IMR-90 (cell line): ENCODE data around the gene TMEM229A. TPM values are rescaled to one million over a fixed set of nuclear protein-coding genes. Genes with fewer than 3 reads are reported as not detected.

Experiments used
- ATAC-seq: fragments of 200-7000 bp; cut with Tn5 transposase; 2 replicates; pipeline ENCODE4 v1.9.1; 2020; ENCODE audit warnings: low read depth, mild to moderate bottlenecking, moderate library complexity
- BruUV-seq: library from RNA; stranded (reverse); fragments of 400-500 nt; replicated peaks from 2 replicates; lab custom pipeline; 2021; lab: Mats Ljungman, UMichigan
- CTCF ChIA-PET: fragments of 300-600 bp; formaldehyde crosslinking; extraction: SDS; loops from one replicate; lab custom pipeline; 2021; ENCODE audit warnings: antibody characterized with exemption; lab: Yijun Ruan, JAX
- POLR2A ChIA-PET: fragments of 300-600 bp; sonication (Branson Sonifier 250); formaldehyde crosslinking; loops from one replicate; lab custom pipeline; 2022; ENCODE audit warnings: antibody characterized with exemption; ENCODE audit not compliant: unreplicated experiment; lab: Charles Lee
- DNase-seq: peaks from one replicate; pipeline ENCODE4 v3.0.0; 2013
- H2AFZ ChIP-seq: replicated peaks from 2 replicates; pipeline ENCODE3; 2013; ENCODE audit warnings: low read length, mild to moderate bottlenecking; ENCODE audit not compliant: poor library complexity
- H2AK5ac ChIP-seq: 2 replicates; pipeline ENCODE4 v1.6.1; 2013; ENCODE audit warnings: low read depth, low read length, inconsistent platforms
- H2AK9ac ChIP-seq: replicated peaks from 2 replicates; pipeline ENCODE3; 2013; ENCODE audit warnings: mild to moderate bottlenecking, low read depth, low read length, moderate library complexity; ENCODE audit not compliant: poor library complexity
- H2BK120ac ChIP-seq: 2 replicates; pipeline ENCODE4 v1.6.1; 2013; ENCODE audit warnings: low read depth, low read length, inconsistent platforms
- H2BK15ac ChIP-seq: 3 replicates; pipeline ENCODE4 v1.6.1; 2013; ENCODE audit warnings: low read depth, low read length, inconsistent platforms
- H2BK20ac ChIP-seq: 2 replicates; pipeline ENCODE4 v1.6.1; 2013; ENCODE audit warnings: low read depth, mild to moderate bottlenecking, inconsistent platforms, low read length, moderate library complexity
- H2BK5ac ChIP-seq: 2 replicates; pipeline ENCODE4 v1.6.1; 2013; ENCODE audit warnings: mild to moderate bottlenecking, low read depth, low read length, inconsistent platforms; ENCODE audit not compliant: poor library complexity, severe bottlenecking
- H3K14ac ChIP-seq: replicated peaks from 2 replicates; pipeline ENCODE4 v1.6.1; 2013; ENCODE audit warnings: low read depth, low read length, inconsistent platforms
- H3K18ac ChIP-seq: 2 replicates; pipeline ENCODE4 v1.6.1; 2013; ENCODE audit warnings: low read depth, low read length, control low read depth
- H3K23ac ChIP-seq: 2 replicates; pipeline ENCODE4 v1.6.1; 2013; ENCODE audit warnings: low read depth, low read length, inconsistent platforms
- H3K27ac ChIP-seq: 2 replicates; pipeline ENCODE4 v1.5.1; 2013; ENCODE audit warnings: mild to moderate bottlenecking, control low read depth, low read length; ENCODE audit not compliant: insufficient read depth
- H3K27me3 ChIP-seq: 2 replicates; pipeline ENCODE4 v1.6.1; 2013; ENCODE audit warnings: low read length; ENCODE audit not compliant: control insufficient read depth, insufficient read depth
- H3K36me3 ChIP-seq: 2 replicates; pipeline ENCODE4 v1.6.1; 2013; ENCODE audit warnings: low read length, mixed read lengths; ENCODE audit not compliant: control insufficient read depth, insufficient read depth
- H3K4ac ChIP-seq: 2 replicates; pipeline ENCODE4 v1.6.1; 2013; ENCODE audit warnings: low read depth, low read length, inconsistent platforms
- H3K4me1 ChIP-seq: 2 replicates; pipeline ENCODE4 v1.6.1; 2013; ENCODE audit warnings: low read length, mixed read lengths; ENCODE audit not compliant: control insufficient read depth, insufficient read depth
- H3K4me2 ChIP-seq: 2 replicates; pipeline ENCODE4 v1.6.1; 2013; ENCODE audit warnings: low read depth, mild to moderate bottlenecking, control low read depth, low read length, moderate library complexity
- H3K4me3 ChIP-seq: 2 replicates; pipeline ENCODE4 v1.5.1; 2013; ENCODE audit warnings: low read depth, mild to moderate bottlenecking, control low read depth, low read length, moderate library complexity; ENCODE audit not compliant: insufficient read depth
- H3K56ac ChIP-seq: 2 replicates; pipeline ENCODE4 v1.6.1; 2013; ENCODE audit warnings: low read length, inconsistent platforms; ENCODE audit not compliant: insufficient read depth; ENCODE audit errors: extremely low read depth
- H3K79me1 ChIP-seq, 2 experiments: 2 replicates each; pipeline ENCODE4 v1.6.1; 2013; ENCODE audit warnings: low read length in 2 of 2, inconsistent platforms in 1 of 2, low read depth in 1 of 2
- H3K9ac ChIP-seq: 2 replicates; pipeline ENCODE4 v1.6.1; 2013; ENCODE audit warnings: low read depth, low read length, control low read depth
- H3K9me1 ChIP-seq: 2 replicates; pipeline ENCODE4 v1.6.1; 2013; ENCODE audit warnings: low read length, inconsistent platforms; ENCODE audit not compliant: insufficient read depth
- H3K9me3 ChIP-seq: 2 replicates; pipeline ENCODE4 v1.6.1; 2013; ENCODE audit warnings: low read length; ENCODE audit not compliant: control insufficient read depth, insufficient read depth
- H4K20me1 ChIP-seq: 2 replicates; pipeline ENCODE4 v1.6.1; 2013; ENCODE audit warnings: low read length, inconsistent platforms; ENCODE audit not compliant: insufficient read depth
- H4K5ac ChIP-seq: 2 replicates; pipeline ENCODE4 v1.6.1; 2013; ENCODE audit warnings: mild to moderate bottlenecking, low read depth, low read length, control low read depth
- H4K8ac ChIP-seq, 2 experiments: 2 replicates each; pipeline ENCODE4 v1.6.1; 2013; ENCODE audit warnings: low read depth in 2 of 2, low read length in 2 of 2, control low read depth in 1 of 2, inconsistent platforms in 1 of 2
- H4K91ac ChIP-seq: 2 replicates; pipeline ENCODE4 v1.6.1; 2013; ENCODE audit warnings: low read depth, low read length, inconsistent platforms; ENCODE audit not compliant: insufficient read depth
- BHLHE40 ChIP-seq: fragments of 150-350 bp; IDR thresholded peaks from 2 replicates; pipeline ENCODE4 v1.6.1; 2016; ENCODE audit warnings: mild to moderate bottlenecking, low read depth, low read length
- CHD1 ChIP-seq: IDR thresholded peaks from 2 replicates; pipeline ENCODE4 v1.6.1; 2012; ENCODE audit warnings: low read depth, low read length, improper control_type of control experiment
- CTCF ChIP-seq: conservative IDR thresholded peaks from 2 replicates; pipeline ENCODE4 v1.5.1; 2012; ENCODE audit warnings: mild to moderate bottlenecking, low read depth, low read length, improper control_type of control experiment
- MAZ ChIP-seq: IDR thresholded peaks from 2 replicates; pipeline ENCODE4 v1.6.1; 2012; ENCODE audit warnings: low read depth, mild to moderate bottlenecking, low read length, improper control_type of control experiment, moderate library complexity, borderline replicate concordance
- MXI1 ChIP-seq: IDR thresholded peaks from 2 replicates; pipeline ENCODE4 v1.6.1; 2012; ENCODE audit warnings: low read depth, mild to moderate bottlenecking, low read length, moderate library complexity, borderline replicate concordance
- NFE2L2 ChIP-seq: fragments of 150-350 bp; IDR thresholded peaks from 2 replicates; pipeline ENCODE4 v1.6.1; 2016; ENCODE audit warnings: low read depth, mild to moderate bottlenecking, low read length
- POLR2A ChIP-seq: IDR thresholded peaks from 2 replicates; pipeline ENCODE4 v1.6.1; 2012; ENCODE audit warnings: mild to moderate bottlenecking, low read depth, low read length
- RAD21 ChIP-seq: IDR thresholded peaks from 2 replicates; pipeline ENCODE4 v1.6.1; 2012; ENCODE audit warnings: low read length, improper control_type of control experiment
- RFX5 ChIP-seq: IDR thresholded peaks from 2 replicates; pipeline ENCODE4 v1.8.0; 2012; ENCODE audit warnings: low read depth, mild to moderate bottlenecking, low read length, moderate library complexity
- WGBS, 2 experiments: methylation state at CpG; one replicate each; pipeline versions ENCODE4 v1.1.5 to v1.1.7; 2013; ENCODE audit warnings: missing lambda C conversion rate in 2 of 2; ENCODE audit not compliant: insufficient read length in 1 of 2; ENCODE audit errors: extremely low coverage in 2 of 2; 5-methylcytosine and 5-hydroxymethylcytosine counted together
- dilution Hi-C: fragments of 300-500 bp; cut with HindIII; formaldehyde crosslinking; loops from one replicate; pipeline ENCODE4 v1.14.3; 2018; ENCODE audit warnings: low sequenced_read_pairs; ENCODE audit not compliant: unreplicated experiment
- in situ Hi-C: fragments of 300-500 bp; cut with MboI; formaldehyde crosslinking; loops from 3 replicates; pipeline ENCODE4 v1.14.3; 2019; ENCODE audit warnings: low sequenced_read_pairs, inconsistent platforms, mixed read lengths
- intact Hi-C: fragments of 100-400 bp; cut with micrococcal nuclease; formaldehyde crosslinking; loops from 2 replicates; pipeline ENCODE4 v1.10.0; 2022
- polyA plus RNA-seq, 3 experiments: library from polyadenylated mRNA; depleted of rRNA; stranded (reverse); fragments of >200 nt; gene quantifications; 2 replicates each; pipeline ENCODE4 v1.2.3, GENCODE V29; 2012; ENCODE audit warnings: low replicate concordance in 1 of 3
- total RNA-seq: library from RNA; depleted of rRNA; stranded (reverse); fragments of >200 nt; gene quantifications from 2 replicates; pipeline ENCODE4 v1.2.3, GENCODE V29; 2012
- TF ChIP-seq, protein P1 (sequence below): fragments of 150-350 bp; IDR thresholded peaks from 2 replicates; pipeline ENCODE4 v1.6.1; 2016; ENCODE audit warnings: low read depth, mild to moderate bottlenecking, low read length, moderate library complexity, borderline replicate concordance
- TF ChIP-seq, protein P2 (sequence below): fragments of 150-350 bp; IDR thresholded peaks from 2 replicates; pipeline ENCODE4 v1.6.1; 2017; ENCODE audit warnings: mild to moderate bottlenecking, antibody characterized with exemption, low read length, low read depth

TMEM229A gene
- total and polyA plus RNA-seq, 2 of the 4 experiments (the other 2 are of a cell fraction): not detected

DNA sequence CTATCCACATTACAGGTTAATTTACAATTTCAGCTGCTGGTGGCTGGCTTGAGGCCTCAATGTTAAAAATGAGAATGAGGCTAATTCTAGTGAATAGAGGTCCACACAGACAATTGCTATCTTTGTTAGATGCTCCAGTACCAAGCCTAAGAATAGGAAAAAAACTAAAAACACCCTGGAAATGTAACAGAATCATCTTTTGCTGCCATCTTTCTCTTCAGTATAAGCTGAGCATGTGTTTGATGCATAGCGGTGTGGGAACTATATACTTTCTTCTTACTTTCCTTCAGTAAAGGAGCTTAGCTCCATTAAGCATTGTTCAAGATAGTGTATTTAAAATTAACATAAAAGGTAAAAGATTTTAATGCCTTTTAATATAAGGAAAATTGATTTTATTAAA lies 5.6 kb downstream of the TMEM229A start:
- H3K27ac ChIP-seq: no peak overlapping the region
- H3K23ac ChIP-seq: no peak overlapping the region
- H4K91ac ChIP-seq: no peak overlapping the region
- H3K9ac ChIP-seq: no peak overlapping the region
- H3K9me3 ChIP-seq: no peaks in the 10 kb centered on the region
- H2AFZ ChIP-seq: no peak overlapping the region
- no peak overlapping the region for H2BK20ac ChIP-seq
- no peak overlapping the region for H3K4me2 ChIP-seq
- no peak overlapping the region for H3K4ac ChIP-seq
- CTCF ChIA-PET: interaction anchor here (0.7 kb wide), 1 partner anchor 42 kb away, joined by 3 read pairs; no protein-coding TSS in a partner anchor
- intact Hi-C loops (no loop called here), in situ Hi-C loops (no loop called here), dilution Hi-C loops (no loop called here)
- no peak overlapping the region for H3K4me3 ChIP-seq
- H3K18ac ChIP-seq: no peak overlapping the region
- H4K5ac ChIP-seq: no peak overlapping the region
- no peak overlapping the region for H2AK5ac ChIP-seq
- H3K14ac ChIP-seq: no peak overlapping the region
- no peaks in the 10 kb centered on the region for H3K79me1 ChIP-seq
- ATAC-seq (no peak), DNase-seq (no peak)
- H3K9me1 ChIP-seq: no peaks in the 10 kb centered on the region
- peaks cover 13% of the 10 kb centered on the region for H3K27me3 ChIP-seq
- no peak overlapping the region for H2BK120ac ChIP-seq
- BruUV-seq: no TSS peak
- no peak overlapping the region for H2BK5ac ChIP-seq
- no CpG with 5 or more reads among the region's 1 CpG for WGBS, 2 experiments
- H4K8ac ChIP-seq: no peak overlapping the region
- H3K36me3 ChIP-seq: no peaks in the 10 kb centered on the region
- H3K4me1 ChIP-seq: no peaks in the 10 kb centered on the region; the same call in 1 of the 2 replicates
- TF ChIP-seq RAD21 (no peak), CTCF (no peak), NFE2L2 (no peak), POLR2A (no peak), RFX5 (no peak), MAZ (no peak), BHLHE40 (no peak), CHD1 (no peak), MXI1 (no peak)
- TF ChIP-seq, protein P1, sequence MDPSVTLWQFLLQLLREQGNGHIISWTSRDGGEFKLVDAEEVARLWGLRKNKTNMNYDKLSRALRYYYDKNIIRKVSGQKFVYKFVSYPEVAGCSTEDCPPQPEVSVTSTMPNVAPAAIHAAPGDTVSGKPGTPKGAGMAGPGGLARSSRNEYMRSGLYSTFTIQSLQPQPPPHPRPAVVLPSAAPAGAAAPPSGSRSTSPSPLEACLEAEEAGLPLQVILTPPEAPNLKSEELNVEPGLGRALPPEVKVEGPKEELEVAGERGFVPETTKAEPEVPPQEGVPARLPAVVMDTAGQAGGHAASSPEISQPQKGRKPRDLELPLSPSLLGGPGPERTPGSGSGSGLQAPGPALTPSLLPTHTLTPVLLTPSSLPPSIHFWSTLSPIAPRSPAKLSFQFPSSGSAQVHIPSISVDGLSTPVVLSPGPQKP: no peak
- TF ChIP-seq, protein P2, sequence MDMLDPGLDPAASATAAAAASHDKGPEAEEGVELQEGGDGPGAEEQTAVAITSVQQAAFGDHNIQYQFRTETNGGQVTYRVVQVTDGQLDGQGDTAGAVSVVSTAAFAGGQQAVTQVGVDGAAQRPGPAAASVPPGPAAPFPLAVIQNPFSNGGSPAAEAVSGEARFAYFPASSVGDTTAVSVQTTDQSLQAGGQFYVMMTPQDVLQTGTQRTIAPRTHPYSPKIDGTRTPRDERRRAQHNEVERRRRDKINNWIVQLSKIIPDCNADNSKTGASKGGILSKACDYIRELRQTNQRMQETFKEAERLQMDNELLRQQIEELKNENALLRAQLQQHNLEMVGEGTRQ: no peak
- H2AK9ac ChIP-seq: no peak overlapping the region
- H2BK15ac ChIP-seq: no peak overlapping the region
- H3K56ac ChIP-seq: no peak overlapping the region
- POLR2A ChIA-PET: no interaction called here
- H4K20me1 ChIP-seq: no peaks in the 10 kb centered on the region
